GM23338 (cell line): ENCODE results near the gene LIMK2.

Experiments
- CREB1 ChIP-seq: fragments of 250-450 bp; sonication (Bioruptor Pico); IDR thresholded peaks from 2 replicates; pipeline ENCODE4 v1.5.0; 2020; ENCODE audit warnings: low read depth, mild to moderate bottlenecking, moderate library complexity
- CTCF ChIP-seq, 2 experiments: fragments of 200-600 bp in 1 of 2; sonication (generic) in 1 of 2; conservative IDR thresholded peaks; 2 replicates each; pipeline versions ENCODE4 v1.5.1 to v1.6.1; 2016 to 2017; ENCODE audit warnings: antibody characterized with exemption in 2 of 2, low read depth in 2 of 2, mild to moderate bottlenecking in 2 of 2, moderate library complexity in 1 of 2
- ETS1 ChIP-seq: IDR thresholded peaks from 2 replicates; pipeline ENCODE4 v1.6.1; 2016; ENCODE audit warnings: antibody characterized with exemption
- EZH2 ChIP-seq: fragments of 200-600 bp; sonication (generic); IDR thresholded peaks from one replicate; pipeline ENCODE4 v1.8.0; 2017; ENCODE audit warnings: antibody characterized with exemption, mild to moderate bottlenecking, low read depth; ENCODE audit not compliant: unreplicated experiment
- EZH2phosphoT487 ChIP-seq: fragments of 200-600 bp; sonication (generic); IDR thresholded peaks from one replicate; pipeline ENCODE4 v1.8.1; 2018; ENCODE audit warnings: antibody characterized with exemption; ENCODE audit not compliant: unreplicated experiment
- JUNB ChIP-seq: IDR thresholded peaks from one replicate; pipeline ENCODE4 v1.6.1; 2016; ENCODE audit warnings: antibody characterized with exemption; ENCODE audit not compliant: unreplicated experiment
- POLR2AphosphoS5 ChIP-seq: IDR thresholded peaks from 2 replicates; pipeline ENCODE4 v1.6.1; 2016; ENCODE audit warnings: antibody characterized with exemption, low read depth
- STAT1 ChIP-seq: IDR thresholded peaks from one replicate; pipeline ENCODE4 v1.6.1; 2016; ENCODE audit warnings: antibody characterized with exemption; ENCODE audit not compliant: unreplicated experiment

GRCh38 chr22:31244943-31245451 is 32.9 kb downstream of the LIMK2 start:
- TF ChIP-seq CTCF (conservative IDR thresholded peaks at IDR 0.05; ENCODE audit: low read depth in 2 of 2), result no peak
- TF ChIP-seq JUNB, result no peak
- no peak for TF ChIP-seq POLR2AphosphoS5
- no peak for TF ChIP-seq EZH2
- TF ChIP-seq CREB1 (CRISPR knock-in tag), result no peak
- no peak for TF ChIP-seq EZH2phosphoT487
- no peak for TF ChIP-seq ETS1
- TF ChIP-seq STAT1, result no peak
